ENCODE measurements around the gene P2RX5. TPM values are rescaled to one million over a fixed set of nuclear protein-coding genes. Genes with fewer than 3 reads are reported as not detected.

The P2RX5 gene
- polyA plus RNA-seq, 1 donor = 26.3 TPM

Other genes with a start within 250 kb of the P2RX5 start
- gene SPATA22, start 224.3 kb downstream of the P2RX5 start, polyA plus RNA-seq (ENCODE audit: insufficient read length) = 0.46 TPM
- 2.0 TPM for gene ASPA, start 220.2 kb downstream of the P2RX5 start, polyA plus RNA-seq (ENCODE audit: insufficient read length)
- 1.2 TPM for gene TRPV3, start 138.3 kb downstream of the P2RX5 start, polyA plus RNA-seq (ENCODE audit: insufficient read length)
- gene TRPV1, start 86.7 kb downstream of the P2RX5 start, polyA plus RNA-seq (ENCODE audit: insufficient read length) = 5.4 TPM
- 6.3 TPM for gene SHPK, start 59.9 kb downstream of the P2RX5 start, polyA plus RNA-seq (ENCODE audit: insufficient read length)
- gene CTNS, start 59.4 kb downstream of the P2RX5 start, polyA plus RNA-seq (ENCODE audit: insufficient read length) = 7.8 TPM
- gene TAX1BP3, start 27.6 kb downstream of the P2RX5 start, polyA plus RNA-seq (ENCODE audit: insufficient read length) = 45.4 TPM
- gene EMC6, start 27.3 kb downstream of the P2RX5 start, polyA plus RNA-seq (ENCODE audit: insufficient read length) = 39.8 TPM
- 9.4 TPM for gene HASPIN, start 27.7 kb upstream of the P2RX5 start, polyA plus RNA-seq (ENCODE audit: insufficient read length)
- gene ITGAE, start 105.0 kb upstream of the P2RX5 start, polyA plus RNA-seq (ENCODE audit: insufficient read length) = 32.7 TPM
- 58.2 TPM for gene NCBP3, start 150.1 kb upstream of the P2RX5 start, polyA plus RNA-seq (ENCODE audit: insufficient read length)
- 8.4 TPM for gene CAMKK1, start 196.9 kb upstream of the P2RX5 start, polyA plus RNA-seq (ENCODE audit: insufficient read length)
- gene P2RX1, start 220.3 kb upstream of the P2RX5 start, polyA plus RNA-seq (ENCODE audit: insufficient read length) = 2.3 TPM

Measured in forelimb muscle (tissue), 1 donor.